ENCODE data around the gene USP5. TPM values are rescaled to one million over a fixed set of nuclear protein-coding genes. Genes with fewer than 3 reads are reported as not detected.

The USP5 gene
- total RNA-seq, 1 experiment from 2014 or later, result 107 TPM

DNA sequence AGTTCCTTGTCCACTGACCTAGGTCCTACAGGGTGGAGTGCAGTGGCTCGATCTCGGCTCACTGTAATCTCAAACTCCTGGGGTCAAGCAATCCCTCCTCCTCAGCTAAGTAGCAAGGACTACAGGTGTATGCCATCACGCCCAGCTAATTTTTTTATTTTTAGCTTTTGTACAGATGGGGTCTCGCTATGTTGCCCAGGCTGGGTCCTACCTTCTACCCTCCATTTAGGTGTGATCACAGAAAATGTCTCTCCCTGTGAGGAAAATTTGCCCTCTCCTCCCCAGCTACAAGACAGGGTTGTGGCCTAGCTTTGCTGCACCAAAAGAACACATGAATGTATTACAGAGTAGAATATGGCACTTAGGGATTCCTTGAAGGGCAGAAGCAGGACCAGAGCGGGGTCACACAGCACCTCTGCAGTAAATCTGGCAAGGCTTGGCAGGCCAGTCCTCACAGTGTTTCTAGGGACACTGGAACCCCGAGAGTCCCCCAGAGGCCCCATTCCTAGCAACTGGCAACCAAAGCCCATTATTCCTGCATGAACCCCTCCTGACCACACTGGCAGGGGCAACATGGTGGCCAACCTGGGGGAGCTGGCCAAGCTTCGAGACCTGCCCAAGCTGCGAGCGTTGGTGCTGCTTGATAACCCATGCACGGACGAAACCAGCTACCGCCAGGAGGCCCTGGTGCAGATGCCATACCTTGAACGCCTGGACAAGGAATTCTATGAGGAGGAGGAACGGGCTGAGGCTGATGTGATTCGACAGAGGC, 60.4 kb downstream of the USP5 start:
- Histone ChIP-seq H3K27me3 (ENCODE audit: low read length) (no peaks in the 10 kb centered on the region), H2AFZ (ENCODE audit: low read length) (no peak overlapping the region), H3K4me2 (ENCODE audit: low read length) (no peak overlapping the region), H3K4me3 (ENCODE audit: low read length) (no peak overlapping the region), H3K4me1 (ENCODE audit: insufficient read depth, low read length) (0 out of 2 replicates have a peak, but pooled peaks cover 4% of the 10 kb centered on the region), H3F3A (ENCODE audit: low read length, unreplicated experiment) (no peaks in the 10 kb centered on the region), H3K9me2 (replicated peaks; ENCODE audit: low read length) (no peaks in the 10 kb centered on the region), H3K79me2 (ENCODE audit: low read length) (peaks cover 15% of the 10 kb centered on the region), H4K20me1 (ENCODE audit: low read length) (no peaks in the 10 kb centered on the region), H3K9me3 (ENCODE audit: low read length) (no peaks in the 10 kb centered on the region), H3K27ac (ENCODE audit: low read length) (no peak overlapping the region), H3K9ac (ENCODE audit: low read length) (no peak overlapping the region), H3K36me3 (ENCODE audit: low read depth, low read length) (no peaks in the 10 kb centered on the region)
- intact Hi-C loops (cut with micrococcal nuclease), result no loop called here
- ATAC-seq (no peak), DNase-seq (no peak)
- ChIA-PET POLR2A (ENCODE audit: unreplicated experiment) (no interaction called here), CTCF (no interaction called here)
- TF ChIP-seq EZH2 (IDR thresholded peaks at IDR 0.05; ENCODE audit: low read length, unreplicated experiment), result no peak
- TF ChIP-seq, protein P1, sequence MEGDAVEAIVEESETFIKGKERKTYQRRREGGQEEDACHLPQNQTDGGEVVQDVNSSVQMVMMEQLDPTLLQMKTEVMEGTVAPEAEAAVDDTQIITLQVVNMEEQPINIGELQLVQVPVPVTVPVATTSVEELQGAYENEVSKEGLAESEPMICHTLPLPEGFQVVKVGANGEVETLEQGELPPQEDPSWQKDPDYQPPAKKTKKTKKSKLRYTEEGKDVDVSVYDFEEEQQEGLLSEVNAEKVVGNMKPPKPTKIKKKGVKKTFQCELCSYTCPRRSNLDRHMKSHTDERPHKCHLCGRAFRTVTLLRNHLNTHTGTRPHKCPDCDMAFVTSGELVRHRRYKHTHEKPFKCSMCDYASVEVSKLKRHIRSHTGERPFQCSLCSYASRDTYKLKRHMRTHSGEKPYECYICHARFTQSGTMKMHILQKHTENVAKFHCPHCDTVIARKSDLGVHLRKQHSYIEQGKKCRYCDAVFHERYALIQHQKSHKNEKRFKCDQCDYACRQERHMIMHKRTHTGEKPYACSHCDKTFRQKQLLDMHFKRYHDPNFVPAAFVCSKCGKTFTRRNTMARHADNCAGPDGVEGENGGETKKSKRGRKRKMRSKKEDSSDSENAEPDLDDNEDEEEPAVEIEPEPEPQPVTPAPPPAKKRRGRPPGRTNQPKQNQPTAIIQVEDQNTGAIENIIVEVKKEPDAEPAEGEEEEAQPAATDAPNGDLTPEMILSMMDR (conservative IDR thresholded peaks at IDR 0.05; ENCODE audit: low read depth, low read length), result no peak
- TF ChIP-seq EZH2phosphoT487 (IDR thresholded peaks at IDR 0.05; ENCODE audit: borderline replicate concordance, low read length), result no peak
- no TSS peak for BruUV-seq (replicated peaks)

DNA sequence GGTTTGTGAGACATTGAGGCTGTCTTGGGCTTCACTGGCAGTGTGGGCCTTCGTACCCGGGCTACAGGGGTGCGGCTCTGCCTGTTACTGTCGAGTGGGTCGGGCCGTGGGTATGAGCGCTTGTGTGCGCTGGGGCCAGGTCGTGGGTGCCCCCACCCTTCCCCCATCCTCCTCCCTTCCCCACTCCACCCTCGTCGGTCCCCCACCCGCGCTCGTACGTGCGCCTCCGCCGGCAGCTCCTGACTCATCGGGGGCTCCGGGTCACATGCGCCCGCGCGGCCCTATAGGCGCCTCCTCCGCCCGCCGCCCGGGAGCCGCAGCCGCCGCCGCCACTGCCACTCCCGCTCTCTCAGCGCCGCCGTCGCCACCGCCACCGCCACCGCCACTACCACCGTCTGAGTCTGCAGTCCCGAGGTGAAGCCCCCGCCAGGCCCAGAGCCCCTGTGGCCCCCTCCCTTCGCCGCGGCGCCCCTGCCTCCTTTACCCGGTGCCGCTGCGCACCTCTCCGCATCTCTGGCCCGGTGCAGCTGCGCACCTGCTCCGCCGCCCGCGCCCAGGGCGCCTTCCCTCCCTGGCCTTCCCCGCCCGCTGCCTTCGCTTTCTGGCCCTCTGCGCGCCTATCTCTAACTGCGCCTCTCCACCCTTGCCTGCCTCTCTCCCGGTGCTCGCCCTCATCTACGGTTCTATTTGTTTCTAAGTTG, 62.4 kb downstream of the USP5 start, which contains the start of gene ENO2:
TSS of gene ENO2 (plus strand) at position 335 of the 701 bp plus-strand sequence. CDS start 1,253 bp downstream, outside the sequence.
- BruUV-seq (replicated peaks), result no TSS peak
- H3K4me3 ChIP-seq (ENCODE audit: low read length), result peak within 1 kb of the TSS; percentile 75
- POLR2A ChIA-PET (ENCODE audit: unreplicated experiment), result interaction anchor here (0.7 kb wide), 1 partner anchor 30 kb away, joined by 4 read pairs; the partner anchor contains the start of gene C12orf57
- no peak within 1 kb of the TSS for H3K27ac ChIP-seq (ENCODE audit: low read length)
- H3K4me2 ChIP-seq (ENCODE audit: low read length), result peak within 1 kb of the TSS; percentile 95
- H3K9me2 ChIP-seq (replicated peaks; ENCODE audit: low read length), result no peaks in the 10 kb centered on the region
- H3K79me2 ChIP-seq (ENCODE audit: low read length), result peaks cover 15% of the 10 kb centered on the region
- TF ChIP-seq, protein P1 (conservative IDR thresholded peaks at IDR 0.05; ENCODE audit: low read depth, low read length), result no peak
- CTCF ChIA-PET, result no interaction called here
- peak; percentile 87 for ATAC-seq
- DNase-seq, result peak; percentile 55
- H3K4me1 ChIP-seq (ENCODE audit: insufficient read depth, low read length), result 0 out of 2 replicates have a peak, but pooled peaks cover 4% of the 10 kb centered on the region
- no peaks in the 10 kb centered on the region for H4K20me1 ChIP-seq (ENCODE audit: low read length)
- no peaks in the 10 kb centered on the region for H3K9me3 ChIP-seq (ENCODE audit: low read length)
- no peaks in the 10 kb centered on the region for H3K27me3 ChIP-seq (ENCODE audit: low read length)
- peak within 1 kb of the TSS; percentile 84 for H2AFZ ChIP-seq (ENCODE audit: low read length)
- peak within 1 kb of the TSS; percentile 55 for H3K9ac ChIP-seq (ENCODE audit: low read length)
- H3K36me3 ChIP-seq (ENCODE audit: low read depth, low read length), result no peaks in the 10 kb centered on the region
- intact Hi-C loops (cut with micrococcal nuclease), result no loop called here
- no peaks in the 10 kb centered on the region for H3F3A ChIP-seq (ENCODE audit: low read length, unreplicated experiment)

Measured in PC-3 (cell line).